ENCODE results near the gene TRMT1. TPM values are rescaled to one million over a fixed set of nuclear protein-coding genes. Genes with fewer than 3 reads are reported as not detected.
"Not testable (repeated sequence)": the region's sequence is repeated elsewhere in the genome, so short reads cannot be mapped to it uniquely, and the experiment has no call there.

The TRMT1 gene
- 127 and 172 TPM in 2 replicates for total RNA-seq (2014; rRNA removed; shearing (Covaris generic); ENCODE audit: low replicate concordance)

GRCh38 chr19:13116282-13117175 lies at the start of gene TRMT1:
TRMT1 (minus strand) TSS chr19:13116740; CDS start chr19:13116399, 341 bp downstream.
- H3K27me3 ChIP-seq: no peaks in the 10 kb centered on the region
- peak within 1 kb of the TSS; percentile 96 for H3K4me3 ChIP-seq
- DNase-seq: peak; percentile 99
- no peaks in the 10 kb centered on the region for H3K9me3 ChIP-seq
- H3K36me3 ChIP-seq: peaks cover 70% of the 10 kb centered on the region

- not testable (repeated sequence) for H3K27me3 ChIP-seq, H3K36me3 ChIP-seq, H3K9me3 ChIP-seq, DNase-seq, H3K4me3 ChIP-seq
These were observed 49.6 kb upstream of the TRMT1 start for GRCh38 chr19:13166151-13166550.

GRCh38 chr19:13165162-13165997 lies 48.8 kb upstream of the TRMT1 start:
- Histone ChIP-seq H3K27me3 (no peaks in the 10 kb centered on the region), H3K36me3 (no peaks in the 10 kb centered on the region), H3K9me3 (no peaks in the 10 kb centered on the region), H3K4me3 (no peak overlapping the region)
- DNase-seq: no peak

- Histone ChIP-seq H3K9me3 (no peaks in the 10 kb centered on the region), H3K36me3 (no peaks in the 10 kb centered on the region), H3K27me3 (no peaks in the 10 kb centered on the region), H3K4me3 (peak overlapping the region; percentile 18)
- peak; percentile 85 for DNase-seq
These were observed 48.0 kb upstream of the TRMT1 start for GRCh38 chr19:13164343-13165161.

- Histone ChIP-seq H3K4me3 (peak overlapping the region; percentile 32), H3K27me3 (no peaks in the 10 kb centered on the region), H3K9me3 (no peaks in the 10 kb centered on the region), H3K36me3 (no peaks in the 10 kb centered on the region)
- peak; percentile 100 for DNase-seq
These were observed 47.2 kb upstream of the TRMT1 start for GRCh38 chr19:13163609-13164342.

GRCh38 chr19:13162724-13163608 lies 46.4 kb upstream of the TRMT1 start:
- no peaks in the 10 kb centered on the region for H3K36me3 ChIP-seq
- peak; percentile 100 for DNase-seq
- H3K4me3 ChIP-seq: peak overlapping the region; percentile 39
- no peaks in the 10 kb centered on the region for H3K9me3 ChIP-seq
- no peaks in the 10 kb centered on the region for H3K27me3 ChIP-seq

- no peaks in the 10 kb centered on the region for H3K27me3 ChIP-seq
- H3K4me3 ChIP-seq: no peak overlapping the region
- peaks cover 8% of the 10 kb centered on the region for H3K36me3 ChIP-seq
- DNase-seq: peak; percentile 81
- H3K9me3 ChIP-seq: no peaks in the 10 kb centered on the region
These were observed 44.0 kb upstream of the TRMT1 start for GRCh38 chr19:13160557-13160956.

- Histone ChIP-seq H3K27me3 (no peaks in the 10 kb centered on the region), H3K9me3 (no peaks in the 10 kb centered on the region), H3K36me3 (peaks cover 16% of the 10 kb centered on the region), H3K4me3 (no peak overlapping the region)
- no peak for DNase-seq
These were observed 43.2 kb upstream of the TRMT1 start for GRCh38 chr19:13159713-13160112.

- no peaks in the 10 kb centered on the region for H3K27me3 ChIP-seq
- peak; percentile 91 for DNase-seq
- H3K4me3 ChIP-seq: peak overlapping the region; percentile 92
- peaks cover 41% of the 10 kb centered on the region for H3K36me3 ChIP-seq
- no peaks in the 10 kb centered on the region for H3K9me3 ChIP-seq
These were observed 39.2 kb upstream of the TRMT1 start for GRCh38 chr19:13155472-13156359.

- Histone ChIP-seq H3K27me3 (no peaks in the 10 kb centered on the region), H3K9me3 (no peaks in the 10 kb centered on the region), H3K4me3 (peak overlapping the region; percentile 92), H3K36me3 (peaks cover 45% of the 10 kb centered on the region)
- DNase-seq: peak; percentile 81
These were observed 38.5 kb upstream of the TRMT1 start for GRCh38 chr19:13154911-13155471.

- Histone ChIP-seq H3K27me3 (no peaks in the 10 kb centered on the region), H3K4me3 (peak overlapping the region; percentile 92), H3K9me3 (no peaks in the 10 kb centered on the region), H3K36me3 (peaks cover 45% of the 10 kb centered on the region)
- DNase-seq: peak; percentile 99
These were observed 37.8 kb upstream of the TRMT1 start for GRCh38 chr19:13154241-13154778.

GRCh38 chr19:13153569-13154240 lies 37.2 kb upstream of the TRMT1 start:
- Histone ChIP-seq H3K9me3 (no peaks in the 10 kb centered on the region), H3K27me3 (no peaks in the 10 kb centered on the region), H3K36me3 (peaks cover 45% of the 10 kb centered on the region), H3K4me3 (peak overlapping the region; percentile 92)
- peak; percentile 76 for DNase-seq

GRCh38 chr19:13152974-13153568 lies 36.5 kb upstream of the TRMT1 start:
- H3K9me3 ChIP-seq: no peaks in the 10 kb centered on the region
- H3K4me3 ChIP-seq: peak overlapping the region; percentile 92
- peak; percentile 99 for DNase-seq
- H3K36me3 ChIP-seq: peaks cover 45% of the 10 kb centered on the region
- no peaks in the 10 kb centered on the region for H3K27me3 ChIP-seq

All from MG63 (cell line).